Measurements from ENCODE around the gene SCUBE1. TPM values are rescaled to one million over a fixed set of nuclear protein-coding genes. Genes with fewer than 3 reads are reported as not detected.

The SCUBE1 gene
- polyA plus RNA-seq, 4 donors: 0.45 to 5.4 (median 1.6) TPM

DNA sequence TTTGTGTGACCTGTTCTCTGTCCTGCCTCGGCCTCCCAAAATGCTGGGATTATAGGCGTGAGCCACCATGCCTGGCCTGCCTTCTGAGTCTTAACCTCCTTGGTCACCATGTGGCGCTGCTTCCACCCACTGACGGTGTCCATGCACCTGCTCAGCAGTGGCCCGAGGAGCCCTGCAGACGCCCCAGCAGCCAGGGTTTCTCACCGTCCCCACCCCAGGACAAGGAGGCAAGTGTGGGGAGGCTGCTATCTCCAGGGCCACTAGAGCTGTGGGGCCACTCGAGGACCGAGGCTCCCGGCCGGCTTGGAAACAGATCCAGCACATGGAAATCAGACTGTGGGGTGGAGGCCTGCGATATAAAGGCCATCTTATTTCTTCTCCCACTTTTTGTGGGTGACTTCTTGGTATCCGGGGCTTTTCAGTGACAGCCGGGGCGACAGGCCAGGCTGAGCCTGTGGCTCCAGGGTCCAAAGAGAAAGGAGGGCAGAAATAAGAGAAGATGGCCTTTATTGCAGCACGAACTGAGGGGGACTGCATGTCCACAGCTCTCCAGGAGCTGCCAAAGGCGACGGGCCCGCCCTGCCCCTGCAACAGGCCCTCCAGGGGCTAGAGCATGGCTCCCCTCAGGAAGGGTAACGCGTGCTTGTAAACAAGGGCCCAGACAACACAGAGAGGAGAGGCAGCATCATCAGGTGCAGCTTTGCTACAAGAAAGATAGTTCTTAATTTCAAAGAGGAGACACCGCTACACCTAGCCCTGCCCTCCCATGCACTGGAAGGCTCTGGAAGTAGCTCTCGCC lies 176.8 kb downstream of the SCUBE1 start:
- no peak overlapping the region for H3K27ac ChIP-seq (ENCODE audit: low read depth in 1 of 3, low read length in 2 of 3)
- peaks cover 0 to 9% (median 0%) of the 10 kb centered on the region in 3 donors for H3K27me3 ChIP-seq (ENCODE audit: control insufficient read depth in 3 of 3, insufficient read depth in 3 of 3, low read length in 3 of 3)
- H3K4me1 ChIP-seq (ENCODE audit: control insufficient read depth in 3 of 3, insufficient read depth in 2 of 3, low read depth in 1 of 3, low read length in 2 of 3): no peaks in the 10 kb centered on the region
- no peak overlapping the region for H3K4me3 ChIP-seq (ENCODE audit: low read depth in 1 of 3, low read length in 3 of 3)
- H3K9me3 ChIP-seq (ENCODE audit: control insufficient read depth in 2 of 2, insufficient read depth in 1 of 2, low read depth in 1 of 2, low read length in 1 of 2): no peaks in the 10 kb centered on the region
- WGBS, 3 donors: 87 to 95% (median 89%) methylated on average over 23 of the region's 23 CpGs
- H3K36me3 ChIP-seq (ENCODE audit: control insufficient read depth in 3 of 3, insufficient read depth in 2 of 3, low read depth in 1 of 3, low read length in 3 of 3): peaks cover 0 to 51% (median 4%) of the 10 kb centered on the region in 3 donors
- DNase-seq (no peak), FAIRE-seq (no peak)

DNA sequence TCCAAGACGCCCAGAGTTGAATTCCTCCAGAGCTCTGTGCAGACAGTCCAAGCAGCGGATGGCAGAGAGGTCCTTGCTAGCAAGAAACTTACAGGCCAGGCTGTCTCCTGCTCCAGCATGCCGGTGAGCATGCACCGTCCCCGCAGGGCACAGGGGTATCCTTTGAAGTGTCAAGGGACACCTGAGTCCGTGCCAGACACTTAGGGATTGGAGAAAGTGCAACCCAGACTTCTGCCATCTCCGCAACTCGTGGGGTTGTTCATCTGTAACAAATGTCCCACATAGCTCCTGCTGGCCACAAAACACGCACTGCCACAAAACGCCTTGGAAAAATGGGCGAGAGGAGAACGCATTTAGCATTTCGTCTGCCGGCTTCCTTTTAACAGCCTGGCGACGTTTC lies 178.5 kb downstream of the SCUBE1 start:
- Histone ChIP-seq H3K4me3 (ENCODE audit: low read depth in 1 of 3, low read length in 3 of 3) (no peak overlapping the region), H3K36me3 (ENCODE audit: control insufficient read depth in 3 of 3, insufficient read depth in 2 of 3, low read depth in 1 of 3, low read length in 3 of 3) (peaks cover 0 to 38% (median 4%) of the 10 kb centered on the region in 3 donors), H3K9me3 (ENCODE audit: control insufficient read depth in 2 of 2, insufficient read depth in 1 of 2, low read depth in 1 of 2, low read length in 1 of 2) (no peaks in the 10 kb centered on the region), H3K27me3 (ENCODE audit: control insufficient read depth in 3 of 3, insufficient read depth in 3 of 3, low read length in 3 of 3) (peaks cover 0 to 9% (median 0%) of the 10 kb centered on the region in 3 donors), H3K27ac (ENCODE audit: low read depth in 1 of 3, low read length in 2 of 3) (no peak overlapping the region), H3K4me1 (ENCODE audit: control insufficient read depth in 3 of 3, insufficient read depth in 2 of 3, low read depth in 1 of 3, low read length in 2 of 3) (peaks cover 0 to under 1% (median 0%) of the 10 kb centered on the region in 3 donors)
- DNase-seq (no peak), FAIRE-seq (no peak)
- 50 to 81% (median 75%) methylated on average over 16 of the region's 16 CpGs for WGBS, 3 donors

DNA sequence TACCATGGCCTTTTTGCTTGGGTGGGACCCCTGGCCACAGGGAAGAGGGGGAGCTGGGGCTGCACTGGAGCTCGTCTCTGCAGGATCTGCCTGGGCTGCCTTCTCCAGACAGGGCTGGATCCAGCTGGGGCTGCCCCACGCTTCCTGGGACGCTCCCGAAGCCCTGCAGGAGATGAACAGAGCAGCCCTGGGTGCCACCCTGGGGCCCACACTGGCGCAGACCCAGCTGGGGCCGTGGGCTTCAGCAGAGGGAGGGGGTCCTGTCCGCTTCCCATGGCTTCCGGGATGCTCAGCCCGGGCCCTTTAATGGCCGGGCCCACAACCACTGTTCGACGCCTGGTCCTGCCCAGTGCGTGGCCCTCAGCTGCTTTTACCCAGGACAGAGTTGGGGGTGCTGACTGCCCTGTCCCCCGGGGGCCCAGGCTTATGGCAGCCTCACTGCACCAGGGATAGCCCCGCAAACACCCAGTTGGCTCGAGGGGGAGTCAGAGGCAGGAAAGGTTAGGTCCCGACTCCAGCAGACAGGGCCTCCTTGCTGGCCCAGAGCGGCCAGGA lies 179.9 kb downstream of the SCUBE1 start:
- Histone ChIP-seq H3K4me3 (ENCODE audit: low read depth in 1 of 3, low read length in 3 of 3) (no peak overlapping the region), H3K27ac (ENCODE audit: low read depth in 1 of 3, low read length in 2 of 3) (no peak overlapping the region), H3K36me3 (ENCODE audit: control insufficient read depth in 3 of 3, insufficient read depth in 2 of 3, low read depth in 1 of 3, low read length in 3 of 3) (peaks cover 0 to 26% (median 0%) of the 10 kb centered on the region in 3 donors), H3K4me1 (ENCODE audit: control insufficient read depth in 3 of 3, insufficient read depth in 2 of 3, low read depth in 1 of 3, low read length in 2 of 3) (peaks cover 0 to 5% (median 4%) of the 10 kb centered on the region in 3 donors), H3K27me3 (ENCODE audit: control insufficient read depth in 3 of 3, insufficient read depth in 3 of 3, low read length in 3 of 3) (peaks cover 0 to 9% (median 0%) of the 10 kb centered on the region in 3 donors), H3K9me3 (ENCODE audit: control insufficient read depth in 2 of 2, insufficient read depth in 1 of 2, low read depth in 1 of 2, low read length in 1 of 2) (no peaks in the 10 kb centered on the region)
- 81 to 84% (median 82%) methylated on average over 17 to 18 of the region's 18 CpGs for WGBS, 3 donors
- FAIRE-seq: no peak
- DNase-seq: no peak

DNA sequence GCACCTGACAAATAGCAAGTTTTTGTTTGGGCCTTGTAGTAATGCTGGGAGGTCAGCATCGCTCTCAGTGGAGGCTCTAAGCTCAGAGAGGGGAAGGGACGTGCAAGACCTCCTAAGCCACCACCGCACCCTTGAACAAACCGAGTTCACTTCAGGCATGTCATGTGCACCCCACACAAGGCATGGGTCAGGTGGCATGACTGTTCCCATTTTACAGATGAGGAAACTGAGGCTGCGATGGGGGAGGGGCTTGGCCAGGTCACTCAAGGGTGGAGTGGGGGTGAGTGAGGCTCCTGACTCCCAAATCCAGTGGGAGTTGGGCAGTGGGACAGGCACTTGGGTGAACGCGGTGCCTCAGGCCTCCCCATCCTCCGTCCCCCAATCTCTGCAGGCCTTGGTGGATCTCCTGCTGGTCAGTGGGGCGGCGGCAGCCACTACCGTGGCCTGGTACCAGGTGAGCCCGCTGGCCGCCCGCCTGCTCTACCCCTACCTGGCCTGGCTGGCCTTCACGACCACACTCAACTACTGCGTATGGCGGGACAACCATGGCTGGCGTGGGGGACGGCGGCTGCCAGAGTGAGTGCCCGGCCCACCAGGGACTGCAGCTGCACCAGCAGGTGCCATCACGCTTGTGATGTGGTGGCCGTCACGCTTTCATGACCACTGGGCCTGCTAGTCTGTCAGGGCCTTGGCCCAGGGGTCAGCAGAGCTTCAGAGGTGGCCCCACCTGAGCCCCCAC lies 180.6 kb downstream of the SCUBE1 start:
- H3K36me3 ChIP-seq (ENCODE audit: control insufficient read depth in 3 of 3, insufficient read depth in 2 of 3, low read depth in 1 of 3, low read length in 3 of 3): peaks cover 0 to 18% (median 0%) of the 10 kb centered on the region in 3 donors
- no peak overlapping the region for H3K27ac ChIP-seq (ENCODE audit: low read depth in 1 of 3, low read length in 2 of 3)
- WGBS, 3 donors: 96 to 97% (median 97%) methylated on average over 22 to 24 of the region's 24 CpGs
- FAIRE-seq (no peak), DNase-seq (no peak)
- H3K9me3 ChIP-seq (ENCODE audit: control insufficient read depth in 2 of 2, insufficient read depth in 1 of 2, low read depth in 1 of 2, low read length in 1 of 2): no peaks in the 10 kb centered on the region
- H3K4me1 ChIP-seq (ENCODE audit: control insufficient read depth in 3 of 3, insufficient read depth in 2 of 3, low read depth in 1 of 3, low read length in 2 of 3): peaks cover 0 to 7% (median 5%) of the 10 kb centered on the region in 3 donors
- no peak overlapping the region for H3K4me3 ChIP-seq (ENCODE audit: low read depth in 1 of 3, low read length in 3 of 3)
- H3K27me3 ChIP-seq (ENCODE audit: control insufficient read depth in 3 of 3, insufficient read depth in 3 of 3, low read length in 3 of 3): peaks cover 0 to 9% (median 0%) of the 10 kb centered on the region in 3 donors

DNA sequence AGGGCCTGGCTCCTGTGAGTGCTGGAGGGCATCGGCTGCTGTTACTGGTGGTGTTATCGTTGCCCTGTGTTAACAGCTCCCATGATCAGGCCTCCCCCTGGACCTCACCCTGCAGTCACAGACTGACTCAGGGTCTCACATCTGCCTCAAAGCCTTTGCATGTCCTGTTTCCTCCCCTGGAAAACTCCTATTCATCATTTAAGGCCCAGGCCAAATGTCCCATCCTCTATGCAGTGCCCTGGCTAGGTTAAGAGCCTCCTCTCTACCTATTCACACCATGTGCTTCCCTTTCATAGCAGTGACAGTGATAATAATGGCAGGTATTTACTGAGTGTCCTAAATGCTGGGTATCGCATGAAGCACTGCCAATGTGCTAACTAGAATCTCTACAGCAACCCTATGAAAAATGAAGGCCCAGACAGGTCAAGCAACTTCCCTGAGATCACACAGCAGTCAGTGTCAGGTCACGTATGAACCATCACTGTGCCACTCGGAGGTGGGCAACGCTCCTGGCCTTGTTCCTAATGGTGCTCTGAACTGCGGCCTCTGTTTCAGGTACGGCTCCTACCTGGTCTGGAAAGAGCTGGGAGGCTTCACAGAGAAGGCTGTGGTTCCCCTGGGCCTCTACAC lies 182.6 kb downstream of the SCUBE1 start:
- FAIRE-seq: no peak
- Histone ChIP-seq H3K9me3 (ENCODE audit: control insufficient read depth in 2 of 2, insufficient read depth in 1 of 2, low read depth in 1 of 2, low read length in 1 of 2) (no peaks in the 10 kb centered on the region), H3K36me3 (ENCODE audit: control insufficient read depth in 3 of 3, insufficient read depth in 2 of 3, low read depth in 1 of 3, low read length in 3 of 3) (peaks cover 0 to 4% (median 0%) of the 10 kb centered on the region in 3 donors), H3K4me3 (ENCODE audit: low read depth in 1 of 3, low read length in 3 of 3) (no peak overlapping the region), H3K27ac (ENCODE audit: low read depth in 1 of 3, low read length in 2 of 3) (peak overlapping the region in 1 of 3 donors; percentile 48), H3K4me1 (ENCODE audit: control insufficient read depth in 3 of 3, insufficient read depth in 2 of 3, low read depth in 1 of 3, low read length in 2 of 3) (peaks cover 0 to 9% (median 5%) of the 10 kb centered on the region in 3 donors), H3K27me3 (ENCODE audit: control insufficient read depth in 3 of 3, insufficient read depth in 3 of 3, low read length in 3 of 3) (peaks cover 0 to 9% (median 0%) of the 10 kb centered on the region in 3 donors)
- WGBS, 3 donors: 86 to 95% (median 93%) methylated on average over 8 of the region's 8 CpGs
- DNase-seq: no peak

DNA sequence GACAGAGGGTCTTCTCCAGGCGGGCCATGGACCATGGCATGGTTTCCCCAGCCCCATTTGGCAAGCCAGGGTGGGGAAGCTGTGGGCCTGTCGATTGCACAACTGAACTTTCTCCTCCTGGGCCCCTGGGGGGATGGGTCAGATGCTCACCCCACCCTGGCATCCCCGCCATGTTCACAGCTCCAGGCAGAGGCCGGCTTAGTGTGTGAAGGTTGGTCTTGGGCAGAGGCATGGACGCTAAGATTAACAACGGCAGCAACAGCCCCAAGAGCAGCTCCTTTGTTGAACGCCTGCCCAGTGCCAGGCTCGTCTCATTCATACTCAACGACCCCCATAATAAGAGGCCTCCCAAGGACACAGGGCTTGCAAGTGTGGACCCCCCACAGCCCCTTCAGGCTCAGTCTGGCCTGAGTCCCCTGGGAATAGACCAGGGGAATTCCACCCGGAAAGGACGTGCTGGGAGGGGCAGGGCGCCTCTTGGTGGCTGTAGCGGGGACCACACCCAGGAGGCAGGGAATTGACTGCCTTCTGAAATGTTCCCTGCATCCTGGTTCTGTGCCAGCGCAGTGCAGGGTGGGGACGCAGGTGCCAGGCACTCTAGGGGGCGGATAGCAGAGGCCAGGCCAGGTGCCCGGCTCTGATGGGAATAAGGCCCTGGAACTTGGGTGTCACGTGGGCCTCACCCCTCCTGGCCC lies 183.5 kb downstream of the SCUBE1 start:
- 30 to 56% (median 34%) methylated on average over 16 to 18 of the region's 18 CpGs for WGBS, 3 donors
- H3K4me1 ChIP-seq (ENCODE audit: control insufficient read depth in 3 of 3, insufficient read depth in 2 of 3, low read depth in 1 of 3, low read length in 2 of 3): peaks cover 0 to 9% (median 5%) of the 10 kb centered on the region in 3 donors
- peak in 1 of 2 donors; percentile 84 for DNase-seq

DNA sequence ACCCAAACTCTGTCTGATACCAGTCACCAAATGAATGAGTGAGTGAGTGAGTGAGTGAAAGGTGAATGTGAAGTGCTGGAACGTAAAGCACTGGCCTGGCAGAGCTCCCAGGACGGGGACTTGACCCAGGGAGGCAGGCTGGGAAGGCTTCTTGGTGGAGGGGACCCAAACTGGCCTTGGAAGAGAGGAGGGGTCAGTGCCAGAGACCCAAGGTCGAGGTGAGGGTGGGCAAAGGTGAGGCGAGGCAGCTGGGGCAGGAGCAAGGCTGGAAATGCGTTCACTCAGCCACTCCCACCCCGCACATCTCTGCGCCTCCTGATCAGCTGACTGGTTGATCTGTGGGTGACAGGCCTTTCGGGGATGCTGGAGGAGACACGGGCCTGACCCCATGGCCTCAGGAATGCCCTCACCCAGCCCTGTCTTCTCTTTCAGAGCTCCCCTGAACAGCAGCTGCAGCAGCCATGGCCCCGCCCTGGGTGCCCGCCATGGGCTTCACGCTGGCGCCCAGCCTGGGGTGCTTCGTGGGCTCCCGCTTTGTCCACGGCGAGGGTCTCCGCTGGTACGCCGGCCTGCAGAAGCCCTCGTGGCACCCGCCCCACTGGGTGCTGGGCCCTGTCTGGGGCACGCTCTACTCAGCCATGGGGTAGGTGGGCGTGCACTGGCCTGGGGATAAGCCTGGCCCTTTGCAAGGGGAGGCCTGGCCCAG lies 184.2 kb downstream of the SCUBE1 start:
- H3K27me3 ChIP-seq (ENCODE audit: control insufficient read depth in 3 of 3, insufficient read depth in 3 of 3, low read length in 3 of 3): peaks cover 0 to 9% (median 0%) of the 10 kb centered on the region in 3 donors
- FAIRE-seq (no peak), DNase-seq (no peak)
- 65 to 84% (median 79%) methylated on average over 23 to 24 of the region's 24 CpGs for WGBS, 3 donors
- H3K27ac ChIP-seq (ENCODE audit: low read depth in 1 of 3, low read length in 2 of 3): peak overlapping the region in 1 of 3 donors; percentile 63
- H3K36me3 ChIP-seq (ENCODE audit: control insufficient read depth in 3 of 3, insufficient read depth in 2 of 3, low read depth in 1 of 3, low read length in 3 of 3): peaks cover 0 to 4% (median 0%) of the 10 kb centered on the region in 3 donors
- no peak overlapping the region for H3K4me3 ChIP-seq (ENCODE audit: low read depth in 1 of 3, low read length in 3 of 3)
- H3K4me1 ChIP-seq (ENCODE audit: control insufficient read depth in 3 of 3, insufficient read depth in 2 of 3, low read depth in 1 of 3, low read length in 2 of 3): peaks cover 0 to 9% (median 5%) of the 10 kb centered on the region in 3 donors
- H3K9me3 ChIP-seq (ENCODE audit: control insufficient read depth in 2 of 2, insufficient read depth in 1 of 2, low read depth in 1 of 2, low read length in 1 of 2): no peaks in the 10 kb centered on the region

More for the DNA sequence above, 183.5 kb downstream of the SCUBE1 start:
- Histone ChIP-seq H3K9me3 (ENCODE audit: control insufficient read depth in 2 of 2, insufficient read depth in 1 of 2, low read depth in 1 of 2, low read length in 1 of 2) (no peaks in the 10 kb centered on the region), H3K36me3 (ENCODE audit: control insufficient read depth in 3 of 3, insufficient read depth in 2 of 3, low read depth in 1 of 3, low read length in 3 of 3) (peaks cover 0 to 4% (median 0%) of the 10 kb centered on the region in 3 donors), H3K27ac (ENCODE audit: low read depth in 1 of 3, low read length in 2 of 3) (peak overlapping the region in 1 of 3 donors; percentile 63), H3K4me3 (ENCODE audit: low read depth in 1 of 3, low read length in 3 of 3) (no peak overlapping the region), H3K27me3 (ENCODE audit: control insufficient read depth in 3 of 3, insufficient read depth in 3 of 3, low read length in 3 of 3) (peaks cover 0 to 9% (median 0%) of the 10 kb centered on the region in 3 donors)
- no peak for FAIRE-seq
